NK-92 (cell line): Measurements from ENCODE around the gene TLCD5.

Experiments
- DNase-seq: peaks from one replicate; lab custom pipeline; 2025; ENCODE audit not compliant: unreplicated experiment; lab: John Stamatoyannopoulos, UW

TLCD5 gene

GRCh38 chr11:120324932-120325810, at the start of gene TLCD5:
Gene TLCD5, plus strand, starts transcription at chr11:120325299. Its CDS starts 2,143 bp downstream, at chr11:120327442.
- DNase-seq, result no peak

GRCh38 chr11:120279502-120279901, 45.6 kb upstream of the TLCD5 start:
- no peak for DNase-seq

DNA sequence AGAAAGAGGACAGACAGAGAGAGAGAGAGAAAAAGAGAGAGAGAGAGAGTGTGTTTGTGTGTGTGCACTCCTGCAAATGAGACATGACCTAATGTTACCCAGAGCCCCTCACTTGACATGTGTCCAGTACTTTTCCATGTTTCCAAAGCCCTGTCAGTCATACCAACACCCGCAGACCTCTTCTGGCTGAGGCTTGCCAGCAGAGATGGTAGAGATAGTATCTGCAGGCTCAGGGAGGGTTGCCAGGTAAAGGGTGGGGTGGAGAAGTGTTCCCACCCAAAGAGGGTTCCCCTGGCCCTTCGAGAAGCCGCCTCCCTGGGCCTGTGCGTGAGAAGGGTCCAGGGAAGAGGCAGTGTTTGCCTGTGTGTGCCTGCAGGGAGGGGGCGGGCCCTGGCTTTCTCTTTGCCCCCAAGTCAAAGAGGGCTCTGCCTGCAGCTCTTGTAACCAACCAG, 44.5 kb upstream of the TLCD5 start:
- no peak for DNase-seq

DNA sequence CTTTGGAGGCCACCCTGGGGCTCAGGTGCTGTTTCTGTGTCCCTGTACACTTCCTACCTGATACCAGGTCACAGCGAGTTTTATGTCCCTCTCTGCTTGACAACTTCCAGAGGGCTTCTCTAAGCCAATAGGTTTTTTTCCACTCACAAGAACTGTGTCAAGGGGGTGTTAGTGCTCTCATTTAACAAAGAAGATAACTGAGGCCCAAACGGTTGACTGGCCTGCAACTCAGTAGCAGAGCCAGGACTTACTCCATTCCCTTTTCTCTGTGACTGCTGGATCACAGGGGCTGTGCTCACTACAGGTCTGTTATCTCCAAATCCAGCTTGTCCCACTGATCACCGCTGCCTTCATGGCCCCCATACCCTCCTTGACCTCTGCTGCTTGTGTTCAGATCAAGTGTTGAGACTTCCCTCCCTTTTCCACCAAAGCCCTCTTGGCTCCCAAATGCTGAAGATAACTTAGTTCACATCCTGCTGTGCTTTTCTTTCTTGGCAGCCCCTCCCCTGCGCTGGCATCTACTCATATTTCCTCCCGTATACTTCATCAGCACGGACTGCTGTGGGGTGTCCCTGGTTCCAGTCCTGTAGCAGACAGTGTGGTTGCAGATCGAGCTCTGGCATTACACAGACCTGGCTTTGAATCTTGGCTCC, 43.8 kb upstream of the TLCD5 start:
- DNase-seq, result no peak

GRCh38 chr11:120283124-120283523, 42.0 kb upstream of the TLCD5 start:
- DNase-seq, result no peak

GRCh38 chr11:120284272-120284671, 40.8 kb upstream of the TLCD5 start:
- DNase-seq, result no peak

DNA sequence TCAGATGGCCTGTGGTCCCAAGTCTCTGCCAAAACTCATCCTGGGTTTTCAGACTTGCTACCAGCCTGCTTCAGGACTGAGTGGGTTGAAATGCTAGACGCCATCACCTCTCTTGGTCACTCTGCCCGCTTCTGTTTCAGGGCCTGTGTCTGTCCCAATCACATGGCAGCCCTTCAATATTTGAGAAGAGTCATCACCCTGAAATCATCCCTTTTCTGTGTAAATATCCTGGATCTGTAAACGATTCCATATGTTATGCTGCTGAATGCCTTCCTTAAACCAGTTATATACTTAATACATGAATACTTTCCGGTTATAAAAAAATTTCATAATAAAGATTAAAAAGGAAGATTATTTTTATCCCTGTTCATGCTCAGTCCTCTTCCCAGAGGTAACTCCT, 39.8 kb upstream of the TLCD5 start:
- DNase-seq, result no peak

DNA sequence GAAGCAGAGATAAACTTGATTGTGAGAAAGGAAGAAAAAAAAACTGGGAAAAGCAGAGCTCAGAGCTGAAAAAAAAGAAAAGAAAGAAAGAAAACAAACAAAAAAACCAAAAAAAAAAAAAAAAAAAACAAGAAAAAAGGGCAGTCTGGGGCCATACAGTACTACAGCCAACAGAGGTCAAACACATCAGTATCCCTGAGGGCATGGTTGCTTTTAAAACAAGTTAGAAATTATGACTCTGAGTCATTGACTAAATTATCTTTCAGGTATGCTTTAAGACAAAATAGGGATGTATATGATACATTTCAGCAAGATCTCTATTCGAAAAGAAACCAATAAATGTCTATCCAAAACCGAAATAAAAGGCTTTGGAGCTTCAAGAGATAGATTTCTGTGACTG, 37.1 kb upstream of the TLCD5 start:
- no peak for DNase-seq

- no peak for DNase-seq
Observed at GRCh38 chr11:120289426-120289825, 35.7 kb upstream of the TLCD5 start.

GRCh38 chr11:120290956-120291355, 34.1 kb upstream of the TLCD5 start:
- DNase-seq, result no peak

GRCh38 chr11:120293038-120293800, 31.9 kb upstream of the TLCD5 start:
- DNase-seq, result no peak

GRCh38 chr11:120294096-120294495, 31.0 kb upstream of the TLCD5 start:
- no peak for DNase-seq

- no peak for DNase-seq
Observed at GRCh38 chr11:120295099-120295498, 30.0 kb upstream of the TLCD5 start.

DNA sequence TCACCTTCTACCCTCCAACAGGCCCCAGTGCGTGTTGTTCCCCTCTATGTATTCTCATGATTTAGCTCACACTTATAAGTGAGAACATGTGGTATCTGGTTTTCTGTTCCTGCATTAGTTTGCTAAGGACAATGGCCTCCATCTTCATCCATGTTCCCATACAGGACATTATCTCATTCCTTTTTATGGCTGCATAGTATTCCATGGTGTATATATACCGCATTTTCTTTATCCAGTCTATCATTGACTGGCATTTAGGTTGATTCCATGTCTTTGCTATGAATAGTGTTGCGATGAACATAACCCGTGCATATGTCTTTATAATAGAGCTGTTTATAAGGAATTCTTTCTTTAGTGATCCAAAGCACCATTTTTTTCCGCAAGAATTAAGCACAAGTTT, 28.5 kb upstream of the TLCD5 start:
- no peak for DNase-seq

DNA sequence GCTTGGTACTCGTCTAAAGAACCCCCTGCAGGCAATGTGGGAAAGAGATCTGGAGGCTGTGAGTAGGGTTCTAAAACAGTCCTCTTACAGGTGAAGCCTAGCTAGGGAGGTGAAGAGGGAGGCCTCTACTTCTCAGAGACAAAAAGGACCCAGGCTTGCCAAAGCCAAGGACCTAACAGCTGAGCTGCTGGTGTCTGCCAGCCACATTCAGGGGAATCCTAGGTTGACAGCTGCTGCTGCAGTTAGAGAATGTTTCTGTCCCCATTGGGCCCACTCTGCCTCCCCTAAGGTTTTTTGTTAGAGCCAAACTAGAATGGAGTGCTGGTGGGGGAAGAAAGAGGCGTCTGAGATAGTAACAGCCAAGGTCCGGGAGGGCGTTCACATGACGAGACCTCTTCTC, 26.6 kb upstream of the TLCD5 start:
- no peak for DNase-seq

GRCh38 chr11:120302001-120302805, 22.9 kb upstream of the TLCD5 start:
- no peak for DNase-seq

DNA sequence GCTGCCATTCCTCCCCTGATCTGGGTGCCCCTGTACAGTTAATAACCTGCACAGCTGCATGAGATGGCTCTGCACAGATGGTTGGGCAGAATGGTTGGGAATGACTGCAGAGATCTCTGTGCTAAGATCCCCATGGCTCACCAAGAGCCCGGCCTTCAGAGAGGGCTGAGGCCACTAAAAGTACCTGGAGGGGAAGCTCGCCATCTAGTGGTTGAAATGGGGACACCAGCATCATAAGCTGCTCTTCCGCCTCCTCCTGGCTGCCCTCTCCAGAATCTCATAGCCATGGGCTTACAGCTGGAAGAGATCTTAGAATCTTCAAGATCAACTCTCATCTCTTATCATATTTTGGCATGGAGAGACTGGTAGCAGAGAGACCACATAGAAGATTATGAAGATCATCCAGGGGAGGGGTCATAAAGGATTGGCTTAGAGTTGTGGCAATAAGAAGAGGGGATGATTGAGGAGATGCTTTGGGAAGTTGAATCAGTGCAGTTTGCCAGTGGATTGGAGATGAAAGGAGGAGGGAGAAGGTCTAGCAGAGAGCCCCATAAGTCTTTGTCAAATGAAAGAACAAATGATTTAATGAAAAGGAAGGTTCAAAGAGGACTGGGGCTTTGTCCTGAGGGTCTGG, 22.0 kb upstream of the TLCD5 start:
- DNase-seq, result no peak

GRCh38 chr11:120304526-120304925, 20.6 kb upstream of the TLCD5 start:
- DNase-seq, result no peak

DNA sequence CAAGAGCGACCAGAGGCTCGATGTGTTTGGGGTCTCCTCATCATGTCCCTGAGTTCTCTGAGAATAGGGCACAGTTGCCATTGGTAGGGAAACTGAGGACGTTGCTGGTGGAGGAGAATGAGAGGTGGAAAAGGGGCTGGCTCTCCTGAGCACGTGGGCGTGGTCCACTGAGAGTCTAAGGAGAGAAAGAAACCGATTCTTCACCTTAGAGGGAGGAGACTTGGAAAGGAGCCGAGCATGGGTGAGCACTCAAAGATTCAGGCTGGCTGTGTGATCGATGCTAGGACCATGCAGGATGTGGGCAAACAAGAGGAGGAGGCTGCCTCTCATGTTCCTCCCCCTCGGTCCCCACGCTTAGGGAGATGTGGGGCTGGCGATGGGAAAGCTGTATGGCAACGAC, 19.8 kb upstream of the TLCD5 start:
- DNase-seq, result no peak

GRCh38 chr11:120306519-120307242, 18.4 kb upstream of the TLCD5 start:
- DNase-seq, result no peak
